ENCODE measurements around the gene CDA. TPM values are rescaled to one million over a fixed set of nuclear protein-coding genes. Genes with fewer than 3 reads are reported as not detected.

The CDA gene
- total RNA-seq, 1 donor from 2014 or later, result not detected

GRCh38 chr1:20552728-20553445 lies 36.0 kb upstream of the CDA start:
- Mint-ChIP-seq H3K27ac (ENCODE audit: unreplicated experiment) (no peak overlapping the region), H3K36me3 (ENCODE audit: low read depth) (no peaks in the 10 kb centered on the region), H3K9me3 (no peaks in the 10 kb centered on the region), H3K27me3 (ENCODE audit: low read depth) (peaks cover 48% of the 10 kb centered on the region), H3K4me1 (peaks cover 8% of the 10 kb centered on the region), H3K4me3 (peak overlapping the region; percentile 27)
- TF ChIP-seq CTCF (conservative IDR thresholded peaks at IDR 0.05), result no peak
- no peak for DNase-seq (ENCODE audit: low read depth, low spot score)

GRCh38 chr1:20555025-20555757 lies 33.7 kb upstream of the CDA start:
- no peak overlapping the region for H3K4me3 Mint-ChIP-seq
- DNase-seq (ENCODE audit: low read depth, low spot score), result no peak
- TF ChIP-seq CTCF (conservative IDR thresholded peaks at IDR 0.05), result no peak

GRCh38 chr1:20555758-20556120 lies 33.2 kb upstream of the CDA start:
- peaks cover 8% of the 10 kb centered on the region for H3K4me1 Mint-ChIP-seq
- H3K36me3 Mint-ChIP-seq (ENCODE audit: low read depth), result no peaks in the 10 kb centered on the region
- H3K27ac Mint-ChIP-seq (ENCODE audit: unreplicated experiment), result no peak overlapping the region
- H3K9me3 Mint-ChIP-seq, result no peaks in the 10 kb centered on the region
- DNase-seq (ENCODE audit: low read depth, low spot score), result no peak
- H3K4me3 Mint-ChIP-seq, result no peak overlapping the region
- TF ChIP-seq CTCF (conservative IDR thresholded peaks at IDR 0.05), result no peak
- peaks cover 34% of the 10 kb centered on the region for H3K27me3 Mint-ChIP-seq (ENCODE audit: low read depth)

More at GRCh38 chr1:20555025-20555757, 33.7 kb upstream of the CDA start:
- no peak overlapping the region for H3K27ac Mint-ChIP-seq (ENCODE audit: unreplicated experiment)
- H3K4me1 Mint-ChIP-seq, result peaks cover 8% of the 10 kb centered on the region
- no peaks in the 10 kb centered on the region for H3K9me3 Mint-ChIP-seq
- no peaks in the 10 kb centered on the region for H3K36me3 Mint-ChIP-seq (ENCODE audit: low read depth)
- peaks cover 33% of the 10 kb centered on the region for H3K27me3 Mint-ChIP-seq (ENCODE audit: low read depth)

GRCh38 chr1:20558191-20558590 lies 30.7 kb upstream of the CDA start:
- TF ChIP-seq CTCF (conservative IDR thresholded peaks at IDR 0.05), result no peak

GRCh38 chr1:20560966-20561365 lies 27.9 kb upstream of the CDA start:
- no peak for TF ChIP-seq CTCF (conservative IDR thresholded peaks at IDR 0.05)
- no peaks in the 10 kb centered on the region for H3K36me3 Mint-ChIP-seq (ENCODE audit: low read depth)
- no peaks in the 10 kb centered on the region for H3K9me3 Mint-ChIP-seq
- no peaks in the 10 kb centered on the region for H3K4me1 Mint-ChIP-seq
- H3K27me3 Mint-ChIP-seq (ENCODE audit: low read depth), result peaks cover 52% of the 10 kb centered on the region
- DNase-seq (ENCODE audit: low read depth, low spot score), result no peak
- H3K4me3 Mint-ChIP-seq, result no peak overlapping the region
- H3K27ac Mint-ChIP-seq (ENCODE audit: unreplicated experiment), result no peak overlapping the region

More at GRCh38 chr1:20558191-20558590, 30.7 kb upstream of the CDA start:
- Mint-ChIP-seq H3K4me1 (peaks cover 4% of the 10 kb centered on the region), H3K36me3 (ENCODE audit: low read depth) (no peaks in the 10 kb centered on the region), H3K9me3 (no peaks in the 10 kb centered on the region), H3K4me3 (no peak overlapping the region), H3K27ac (ENCODE audit: unreplicated experiment) (no peak overlapping the region), H3K27me3 (ENCODE audit: low read depth) (peaks cover 32% of the 10 kb centered on the region)
- no peak for DNase-seq (ENCODE audit: low read depth, low spot score)
